T-helper 1 cell (primary cell): Measurements from ENCODE around the gene BEND6.

Source experiments
- DNase-seq, 5 donors: peaks; one replicate each; pipeline ENCODE4 v3.0.0-alpha.2; 2012 to 2020

BEND6 gene

DNA sequence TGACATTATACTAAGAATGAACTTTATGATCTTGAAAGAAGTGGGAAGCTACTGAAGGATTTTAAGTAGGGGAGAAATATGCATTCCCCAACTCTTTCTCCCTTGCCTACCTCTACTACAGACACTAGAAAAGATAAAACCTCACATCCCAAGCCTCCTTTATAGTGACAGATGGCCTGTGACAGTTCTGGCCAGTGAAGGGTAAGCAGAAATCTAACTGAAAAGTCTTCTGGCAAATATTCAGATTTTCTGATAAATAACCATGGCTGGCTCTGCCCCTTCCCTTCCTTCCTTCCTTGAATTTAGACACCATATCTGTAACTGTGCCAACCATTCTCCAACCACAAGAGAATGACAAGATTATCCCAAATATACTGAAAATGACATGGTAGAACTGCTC is 10.2 kb upstream of the BEND6 start:
- DNase-seq, result no peak

DNA sequence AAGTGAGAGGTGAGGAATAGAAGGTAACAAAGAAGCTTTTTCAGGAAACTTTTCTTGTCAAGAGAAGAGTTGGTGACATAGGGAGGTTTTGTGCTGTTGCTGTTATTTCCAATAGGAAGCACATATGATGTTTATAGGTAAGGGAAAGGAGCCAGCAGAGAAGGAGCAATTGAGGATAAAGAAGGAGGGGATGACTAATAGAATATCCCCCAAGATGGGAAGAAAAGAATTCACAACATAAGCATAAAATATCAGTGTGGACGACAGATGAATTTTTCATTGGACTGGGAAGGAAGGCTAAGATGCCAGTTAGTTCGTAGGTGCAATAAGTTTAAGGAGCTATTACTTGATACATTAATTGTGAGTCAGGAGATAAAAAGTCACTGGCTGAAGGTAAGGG is 8.5 kb upstream of the BEND6 start:
- no peak for DNase-seq

DNA sequence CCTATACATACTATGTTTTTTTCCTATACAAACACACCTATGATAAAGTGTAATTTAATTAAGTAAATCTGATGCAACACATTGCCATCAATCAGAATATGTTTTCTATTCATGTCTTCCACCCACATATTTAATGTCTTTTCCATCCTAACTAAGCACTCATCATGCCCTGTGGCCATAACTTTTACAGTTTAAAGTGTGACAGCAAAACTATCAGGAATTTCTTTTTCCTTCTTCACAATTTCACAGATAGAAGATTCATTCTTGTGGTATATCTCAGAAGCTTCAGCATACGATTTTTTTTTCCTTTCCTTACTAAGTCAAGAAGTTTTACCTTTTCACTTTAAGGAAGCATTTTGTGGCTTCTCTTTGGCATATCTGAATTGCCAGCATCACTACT is 7.0 kb upstream of the BEND6 start:
- DNase-seq, result no peak

DNA sequence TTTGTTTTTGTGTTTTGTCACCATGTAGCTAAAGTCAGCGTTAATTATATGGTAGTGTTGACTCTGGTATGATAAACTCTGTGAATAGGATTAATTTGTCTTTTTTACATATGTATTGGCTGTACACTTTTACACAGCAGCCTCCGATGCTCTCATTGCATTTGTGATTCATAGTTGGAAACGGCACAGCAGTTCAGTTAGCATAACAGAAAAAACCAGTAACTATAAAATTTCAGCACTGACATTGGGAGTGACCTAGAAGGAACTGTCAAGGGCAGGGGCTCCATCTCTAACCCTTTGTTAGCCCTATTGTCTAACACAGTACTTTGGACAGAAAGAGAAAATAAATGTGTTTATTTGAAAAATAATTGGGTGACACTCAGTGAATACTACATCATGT is 5.6 kb upstream of the BEND6 start:
- DNase-seq, result no peak

DNA sequence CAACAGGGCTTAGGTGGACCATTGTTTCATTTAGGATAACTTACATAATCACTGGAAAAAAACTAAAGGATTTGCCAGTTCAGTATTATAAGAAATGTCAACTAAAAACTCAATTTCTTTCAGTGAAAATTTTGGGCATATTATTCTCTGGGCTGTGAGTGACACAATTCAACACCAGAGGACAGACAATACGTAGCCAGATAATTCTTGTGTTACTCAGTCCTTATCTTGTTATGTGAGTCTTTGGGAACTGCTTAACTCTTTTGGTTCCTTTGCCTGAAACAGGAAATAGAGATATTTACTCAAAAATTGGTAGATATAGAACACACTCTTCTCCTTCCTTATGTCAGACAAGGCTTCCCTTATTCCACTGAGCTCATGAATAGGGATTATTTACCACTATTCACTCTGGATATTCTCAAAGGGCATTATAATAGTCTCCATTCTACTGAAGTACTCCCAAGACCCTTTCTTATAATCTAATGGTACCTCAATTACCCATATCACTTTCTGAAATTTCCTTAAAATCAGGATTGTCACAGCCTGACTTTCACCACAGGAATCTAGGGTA is 4.9 kb upstream of the BEND6 start:
- DNase-seq, result no peak

DNA sequence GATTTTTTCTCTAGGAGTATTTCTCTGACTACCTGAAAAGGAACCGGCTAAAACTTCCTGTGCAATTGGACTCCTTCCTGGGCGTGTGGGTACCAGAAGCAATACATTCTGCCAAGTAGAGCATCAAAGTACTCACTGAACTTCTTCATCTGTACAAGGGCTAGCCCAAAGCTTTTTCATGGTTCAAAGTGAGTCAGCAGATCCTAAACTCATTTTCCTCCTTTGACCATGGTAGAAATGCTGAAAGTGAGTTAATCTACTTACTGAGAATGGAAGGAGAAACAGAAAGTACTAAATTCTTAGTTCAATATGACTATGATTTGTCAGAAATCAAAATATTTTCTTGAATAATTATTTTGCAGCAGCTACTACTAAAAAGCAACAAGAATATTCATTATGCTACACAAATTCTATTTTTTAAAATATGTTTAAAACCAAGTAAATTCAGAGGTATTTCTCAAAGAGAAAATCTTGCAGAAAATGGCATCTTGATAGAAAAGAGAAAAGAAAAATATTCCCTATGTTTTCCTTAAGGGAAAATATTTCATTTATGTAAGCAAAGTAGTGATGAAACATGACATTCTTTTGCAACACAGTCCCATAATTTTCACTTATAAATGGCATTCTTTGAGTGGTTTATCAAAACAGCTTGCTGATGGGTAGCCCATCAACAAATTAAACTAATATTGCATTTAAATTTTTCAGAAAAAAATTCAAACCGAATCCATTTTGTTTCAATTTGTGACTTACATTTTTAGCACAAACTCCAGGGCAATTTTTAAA is 3.7 kb upstream of the BEND6 start:
- peak in 1 of 5 donors; percentile 25 for DNase-seq

DNA sequence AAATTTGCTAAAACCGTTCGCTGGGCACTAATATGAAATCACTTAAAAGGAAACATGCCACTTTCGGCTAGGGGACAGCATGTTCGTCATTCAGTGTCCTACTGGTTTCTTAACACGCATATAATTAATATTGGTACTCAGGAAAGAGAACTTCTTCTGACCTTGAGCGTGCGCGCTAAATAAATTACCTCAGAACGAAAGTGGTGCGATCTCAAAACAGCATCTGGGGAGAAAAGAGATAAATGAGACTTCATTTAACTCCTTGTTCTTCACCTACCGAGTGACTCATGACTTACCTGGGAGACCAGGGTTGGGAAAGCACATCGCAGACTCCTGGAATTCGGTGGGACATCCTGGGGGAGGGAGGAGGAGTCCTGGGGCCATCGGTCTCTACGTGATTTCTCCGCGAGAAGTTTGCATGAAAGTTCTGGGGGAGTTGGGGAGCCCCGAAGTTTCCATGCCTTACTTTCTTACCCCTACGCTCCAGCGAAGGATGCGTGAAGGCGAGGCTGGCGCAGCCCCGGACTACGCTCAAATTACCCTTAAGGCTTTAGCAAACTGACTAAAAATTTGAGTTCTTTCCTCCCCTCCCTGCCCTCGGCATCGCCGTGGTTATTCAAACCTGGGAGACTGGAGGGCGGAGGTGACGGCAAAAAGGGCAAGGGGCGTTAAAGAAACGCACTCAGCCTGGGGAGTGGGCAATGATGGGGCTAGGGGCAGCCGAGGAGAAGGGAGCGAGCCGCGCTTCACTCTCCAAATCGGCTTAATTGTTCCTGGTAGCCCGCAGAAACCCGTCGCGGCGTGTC is 1.1 kb upstream of the BEND6 start:
- peak in 1 of 5 donors; percentile 31 for DNase-seq

DNA sequence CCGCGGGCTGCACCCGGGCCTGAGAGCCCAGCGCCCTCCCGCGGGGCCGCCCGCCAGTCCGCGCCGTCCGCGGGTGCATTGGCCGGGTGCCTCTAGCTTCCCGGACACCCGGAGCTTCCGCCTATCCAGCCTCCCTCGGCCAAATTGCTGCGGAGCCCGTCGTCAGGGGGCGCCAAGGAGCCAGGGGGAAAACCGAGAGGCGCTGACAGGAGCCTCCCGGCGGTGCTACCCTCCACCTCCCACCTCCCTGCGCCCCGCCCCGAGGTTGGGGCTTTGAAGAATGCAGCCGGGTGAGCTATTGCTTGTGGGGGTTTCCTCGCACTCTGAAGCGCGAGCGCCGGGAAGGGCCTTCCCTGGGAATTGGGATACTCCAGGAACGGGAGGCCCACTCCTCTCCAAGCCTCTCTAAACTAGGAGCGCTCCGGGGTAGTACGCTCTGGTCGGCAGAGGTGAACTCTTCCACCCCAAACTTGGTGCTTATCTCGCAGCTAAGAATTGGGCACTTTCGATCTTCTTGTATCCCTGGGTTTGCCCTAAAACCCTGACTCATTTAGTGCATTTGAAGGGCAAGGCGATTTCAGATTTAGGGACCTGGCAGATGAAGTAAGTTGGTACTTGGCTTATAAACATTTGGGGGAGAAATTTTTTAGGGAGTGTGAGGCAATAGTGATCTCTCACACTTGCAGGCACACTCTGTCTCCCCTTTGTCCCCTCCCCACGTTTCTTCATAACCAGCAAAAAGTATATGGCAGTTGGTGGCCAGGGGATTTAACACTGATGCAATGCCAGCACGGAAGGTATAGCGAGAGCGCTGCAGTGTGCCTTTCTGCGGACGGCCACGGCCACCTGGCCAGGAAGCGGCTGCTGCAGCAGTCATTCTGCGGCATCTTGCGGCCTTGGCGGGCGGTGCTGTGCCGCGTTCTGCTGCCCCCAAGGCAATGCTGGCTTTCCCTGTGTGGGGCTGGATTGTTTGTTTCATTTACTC is 556 bp downstream of the BEND6 start:
- DNase-seq, result peak in 3 of 5 donors; percentile 16 to 77 (median 25)

DNA sequence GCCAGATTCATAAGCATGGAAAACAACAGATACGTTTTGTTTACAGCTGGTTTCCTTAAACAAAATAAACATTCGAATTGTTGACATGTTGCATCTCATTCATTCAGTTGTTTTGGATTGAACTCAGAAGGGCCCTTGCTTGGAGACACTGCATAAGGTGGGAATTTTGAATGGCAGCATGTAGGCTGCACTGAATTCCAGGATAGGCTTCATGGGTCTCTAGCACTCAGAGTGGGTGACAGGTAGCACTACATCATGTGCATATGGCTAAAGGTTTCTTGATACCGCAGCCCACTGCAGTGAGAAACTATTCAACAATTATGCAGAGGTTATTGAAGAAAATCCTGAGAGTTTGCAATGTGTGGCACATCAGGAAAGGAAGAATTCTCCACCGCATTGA is 1.6 kb downstream of the BEND6 start:
- no peak for DNase-seq

DNA sequence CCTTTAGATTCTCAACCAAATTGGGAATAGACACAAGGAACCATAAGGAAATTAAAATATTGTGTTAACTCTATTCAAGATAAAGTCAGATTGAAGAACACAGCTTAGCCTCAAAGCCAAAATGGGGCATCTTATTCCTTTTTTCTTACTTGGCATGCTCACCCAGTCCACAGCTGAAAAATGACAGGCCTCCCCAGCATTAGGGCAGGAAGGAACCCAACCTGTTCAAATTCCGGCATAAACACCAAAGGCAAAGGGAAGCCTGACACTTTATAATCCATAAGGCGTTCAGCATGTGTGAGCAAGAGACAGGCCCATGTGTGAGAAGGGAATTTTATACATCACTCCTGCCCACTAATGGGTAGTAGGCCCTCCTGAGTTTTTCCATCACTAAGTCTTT is 2.9 kb downstream of the BEND6 start:
- no peak for DNase-seq

DNA sequence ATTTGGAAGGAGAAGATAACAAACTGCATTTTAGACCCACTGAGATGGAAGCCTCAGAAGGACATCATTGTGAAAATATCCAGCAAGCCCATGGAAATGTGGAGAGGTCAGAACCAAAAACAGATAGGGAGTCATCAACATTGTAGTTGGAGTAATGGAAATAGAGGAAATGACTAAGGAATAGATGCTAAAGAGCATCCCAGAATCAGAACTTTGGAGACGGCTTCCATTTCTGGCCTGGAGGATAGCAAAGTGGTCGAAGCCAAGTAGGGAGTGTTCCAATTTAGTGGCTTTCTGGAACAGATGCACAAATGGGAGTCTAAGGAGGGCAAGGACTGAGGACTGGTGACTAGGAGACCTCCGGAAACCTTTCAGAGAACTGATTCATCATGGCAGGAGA is 3.6 kb downstream of the BEND6 start:
- no peak for DNase-seq

DNA sequence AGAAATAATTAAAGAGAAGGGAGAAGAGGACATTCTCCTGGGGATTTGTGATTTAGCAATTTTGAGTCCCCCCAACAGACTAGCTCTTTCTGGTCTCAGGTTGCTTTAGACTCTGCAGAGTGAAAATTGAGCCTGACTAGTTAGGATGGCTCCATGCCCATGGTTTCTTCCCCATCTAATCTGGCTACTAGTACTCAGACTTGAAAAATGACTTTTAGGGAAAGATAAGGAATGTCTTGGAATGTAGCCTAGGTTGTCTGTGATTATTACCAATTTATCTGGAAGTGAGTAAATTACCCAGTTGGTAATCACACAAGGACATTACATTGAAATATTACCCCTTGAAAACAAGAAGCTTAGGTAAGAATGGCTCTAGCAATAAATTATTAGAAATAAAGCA is 4.2 kb downstream of the BEND6 start:
- DNase-seq, result no peak

DNA sequence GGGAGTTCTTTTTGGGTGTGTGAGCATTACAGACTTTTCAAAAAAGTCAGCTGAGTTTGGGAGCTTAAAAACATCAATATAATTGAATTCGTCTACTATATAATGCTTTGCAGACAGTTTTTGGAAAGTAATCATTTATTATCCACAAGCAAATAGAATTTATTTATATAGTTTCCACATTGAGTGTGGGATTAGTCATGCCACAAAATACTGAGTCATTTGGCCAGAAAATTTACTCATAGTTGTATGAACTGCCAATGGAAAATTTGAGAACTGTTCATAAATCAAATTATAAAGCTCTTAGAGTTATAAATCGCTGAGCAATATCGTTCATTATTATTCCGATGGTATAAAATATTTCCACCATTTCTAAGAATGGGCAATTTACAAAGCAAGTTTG is 5.0 kb downstream of the BEND6 start:
- DNase-seq, result no peak

DNA sequence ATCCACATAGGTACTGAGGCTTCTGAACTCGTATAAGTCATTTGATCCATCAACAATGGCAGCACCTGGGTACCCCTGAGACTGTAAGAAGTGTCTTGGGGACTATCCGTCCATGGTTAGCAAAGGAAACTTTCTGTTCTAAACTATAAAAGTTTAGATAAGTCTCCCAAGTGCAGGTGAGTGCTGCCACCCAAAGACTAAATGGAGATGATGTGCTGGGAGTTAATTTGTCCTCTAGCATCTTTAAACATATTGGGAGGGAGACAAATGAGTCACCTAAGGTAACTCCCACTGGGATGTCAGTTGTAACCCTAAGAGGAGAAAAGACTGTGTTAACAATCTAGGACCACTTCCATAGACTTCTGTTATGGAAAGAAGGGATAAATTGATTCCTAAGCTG is 6.2 kb downstream of the BEND6 start:
- no peak for DNase-seq

DNA sequence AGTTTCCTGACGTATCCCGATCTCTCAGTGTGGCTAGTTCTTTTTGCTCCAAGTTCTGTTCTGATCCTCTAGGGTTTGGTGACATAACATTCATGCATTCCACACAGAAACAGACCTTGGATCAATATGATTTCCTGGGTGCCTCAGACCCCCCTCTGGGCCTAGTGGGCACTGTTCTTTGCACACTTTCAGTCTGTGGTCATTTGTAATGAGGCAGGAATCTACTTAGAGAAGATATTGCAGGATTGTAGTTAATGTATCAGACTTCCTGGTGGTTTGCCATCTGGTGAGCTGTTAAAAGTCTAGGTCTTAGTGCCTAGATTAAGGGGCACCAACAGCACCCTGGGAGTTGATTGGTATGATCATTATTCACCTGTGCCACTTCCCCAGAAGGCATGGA is 7.5 kb downstream of the BEND6 start:
- DNase-seq, result no peak

DNA sequence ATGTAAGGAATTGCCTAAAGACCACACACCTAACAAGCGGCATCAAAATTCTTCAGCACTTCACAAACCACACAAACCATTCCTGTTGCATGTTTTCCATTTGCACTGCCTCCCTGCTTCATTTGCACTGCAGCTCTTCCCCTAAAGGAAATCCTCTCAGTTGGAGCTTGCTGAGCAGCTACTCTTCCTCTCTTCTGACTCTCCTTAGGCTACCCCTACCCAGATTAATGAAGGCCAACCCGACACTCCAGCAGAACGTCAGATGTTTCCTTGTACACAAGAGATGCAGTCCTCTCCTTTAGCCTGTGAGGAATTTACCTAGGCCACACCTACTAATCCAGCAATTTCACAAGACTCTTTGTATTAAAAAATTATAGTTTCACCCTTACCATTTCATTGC is 8.1 kb downstream of the BEND6 start:
- no peak for DNase-seq

DNA sequence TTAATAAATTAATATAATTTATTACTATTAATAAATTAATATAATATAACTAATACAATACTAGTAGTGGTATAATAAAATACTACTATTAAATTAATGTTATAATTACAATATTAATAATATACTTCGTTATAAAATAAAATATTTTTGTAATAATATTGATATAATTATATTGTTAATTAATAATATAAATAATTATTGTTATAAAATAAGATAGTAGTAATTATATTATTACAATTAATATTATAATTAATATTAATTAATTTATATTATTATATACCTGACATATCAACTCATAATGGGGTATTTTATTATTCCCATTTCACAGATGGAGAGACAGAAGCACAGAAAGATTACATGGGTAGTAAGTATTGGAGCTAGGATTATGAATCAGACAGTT is 8.9 kb downstream of the BEND6 start:
- DNase-seq, result no peak

DNA sequence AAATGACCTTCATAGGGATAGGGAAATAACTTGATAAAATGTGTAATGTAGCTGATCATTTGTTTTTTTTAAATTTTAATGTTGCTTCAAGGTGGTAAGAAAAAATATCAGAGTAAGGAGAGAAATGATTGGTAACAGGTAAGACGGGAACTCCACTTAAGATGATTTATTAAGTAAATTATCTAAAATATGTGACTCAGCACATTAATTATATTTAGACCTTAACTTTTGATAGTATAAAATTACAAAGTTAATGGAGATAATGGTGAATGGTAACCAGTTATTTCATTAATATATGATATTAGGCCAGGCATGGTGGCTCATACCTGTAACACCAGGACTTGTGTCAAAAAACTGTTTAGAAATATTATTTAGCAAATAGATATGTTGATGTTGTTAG is 10.2 kb downstream of the BEND6 start:
- DNase-seq, result no peak

DNA sequence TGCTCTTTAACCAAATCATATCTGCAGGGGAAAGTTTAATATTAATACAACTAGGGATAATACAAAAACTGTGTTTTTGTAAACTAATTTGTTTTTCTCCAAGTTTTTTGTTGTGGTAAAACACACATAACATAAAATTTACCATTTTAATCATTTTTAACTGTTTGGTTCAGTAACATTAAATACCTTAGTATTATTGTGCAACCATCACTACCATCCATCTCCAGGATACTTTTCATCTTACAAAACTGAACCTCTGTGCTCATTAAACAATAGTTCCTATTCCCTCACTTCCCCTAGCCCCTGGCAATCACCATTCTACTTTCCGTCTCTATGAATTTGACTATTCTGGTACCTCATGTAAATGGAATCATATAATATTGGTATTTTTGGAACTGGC is 15.9 kb downstream of the BEND6 start:
- DNase-seq, result no peak

DNA sequence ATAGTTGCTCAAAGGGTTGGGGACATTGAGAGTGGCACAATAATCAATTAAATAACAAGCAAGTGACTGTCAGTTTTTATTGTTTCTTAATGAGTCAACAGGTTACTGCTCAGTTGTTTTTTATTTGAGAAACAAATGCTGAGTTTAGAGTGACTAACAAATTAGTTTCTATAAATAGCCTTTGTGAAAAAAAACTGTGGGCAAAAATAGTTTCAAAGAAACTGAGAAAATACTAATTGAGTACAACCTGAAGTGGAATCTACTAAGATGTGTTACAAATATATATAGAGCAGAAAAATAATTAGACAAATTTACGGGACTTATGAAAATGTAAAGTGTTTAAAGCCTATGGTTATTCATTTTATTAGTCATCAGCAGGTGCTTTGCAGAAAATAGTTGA is 22.3 kb downstream of the BEND6 start:
- DNase-seq, result no peak

DNA sequence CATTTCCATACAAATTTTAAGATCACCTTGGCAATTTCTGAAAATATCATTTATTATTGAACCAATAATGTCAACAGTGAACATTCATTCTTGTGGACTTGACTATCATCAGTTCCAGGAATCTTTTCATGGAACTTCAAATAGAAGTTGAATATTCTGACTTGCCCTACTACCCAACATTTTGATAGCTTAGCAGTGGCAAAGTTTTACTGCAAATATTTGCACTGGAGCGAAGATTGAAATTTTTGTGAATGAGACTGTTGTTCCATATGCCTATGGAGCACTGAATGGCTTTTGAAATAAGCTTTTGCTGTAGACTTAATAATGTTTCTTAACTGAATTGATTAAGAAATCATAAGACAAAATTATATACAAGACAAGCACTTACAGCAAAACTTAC is 23.6 kb downstream of the BEND6 start:
- DNase-seq, result no peak

DNA sequence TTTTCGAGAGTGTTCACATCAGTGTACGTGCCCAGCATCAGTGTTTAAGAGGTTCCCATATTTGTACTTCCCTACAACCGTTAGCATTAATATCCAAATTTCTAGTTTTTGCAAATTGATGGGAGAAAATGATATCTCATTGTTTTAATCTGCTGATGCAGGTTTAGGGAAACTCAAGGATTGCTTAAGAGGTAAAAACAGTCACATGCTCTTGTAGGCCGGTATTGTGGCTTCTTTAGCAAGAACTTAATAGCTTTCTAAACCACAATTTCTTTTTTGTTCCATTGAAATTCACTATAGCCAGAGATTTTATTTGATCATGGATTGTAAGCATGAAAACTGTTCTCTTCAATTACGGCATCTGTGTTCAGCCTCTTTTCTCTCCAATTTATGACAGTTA is 29.5 kb downstream of the BEND6 start:
- DNase-seq, result no peak

DNA sequence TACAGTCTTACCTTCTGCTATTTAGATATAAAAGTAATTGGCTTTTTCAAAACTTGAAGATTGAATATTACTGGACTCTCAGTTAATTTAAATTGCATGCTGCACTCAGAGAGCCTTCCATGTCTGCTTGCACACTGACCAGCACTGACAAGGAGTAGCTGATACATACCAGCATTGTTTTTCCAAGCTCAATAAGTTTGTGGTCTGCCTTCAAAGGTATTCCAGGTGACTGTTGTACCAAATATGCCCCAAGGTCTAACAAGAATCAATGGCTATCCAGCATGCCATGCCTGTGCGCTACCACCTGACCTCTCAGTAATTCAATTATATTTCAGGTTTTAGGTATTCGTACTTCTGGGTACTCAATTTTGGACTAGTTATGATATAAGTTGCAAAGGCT is 30.0 kb downstream of the BEND6 start:
- DNase-seq, result no peak
